Hepatocyte (in vitro differentiated cells): ENCODE data around the gene SLC38A10.

Source experiments
- CTCF ChIP-seq: fragments of 200-600 bp; sonication (generic); IDR thresholded peaks from 2 replicates; pipeline ENCODE4 v1.5.1; 2016; ENCODE audit warnings: antibody characterized with exemption, mild to moderate bottlenecking; ENCODE audit not compliant: poor library complexity
- EZH2 ChIP-seq: fragments of 200-600 bp; sonication (generic); IDR thresholded peaks from 2 replicates; pipeline ENCODE4 v1.6.1; 2016; ENCODE audit warnings: antibody characterized with exemption, mild to moderate bottlenecking, borderline replicate concordance
- EZH2phosphoT487 ChIP-seq: fragments of 200-600 bp; sonication (generic); IDR thresholded peaks from one replicate; pipeline ENCODE4 v1.6.1; 2018; ENCODE audit warnings: antibody characterized with exemption, mild to moderate bottlenecking, low read depth, moderate library complexity; ENCODE audit not compliant: unreplicated experiment, severe bottlenecking

GRCh38 chr17:81310949-81311550, 15.9 kb upstream of the SLC38A10 start:
- TF ChIP-seq EZH2phosphoT487 (no peak), CTCF (no peak), EZH2 (no peak)
